ENCODE measurements around the gene CYSRT1. TPM values are rescaled to one million over a fixed set of nuclear protein-coding genes. Genes with fewer than 3 reads are reported as not detected.
A peak's percentile ranks its signal among the peaks of the same experiment; 100 is the strongest.
"Not testable (repeated sequence)": the region's sequence is repeated elsewhere in the genome, so short reads cannot be mapped to it uniquely, and the experiment has no call there.

CYSRT1 gene
- total RNA-seq, 1 donor from 2014 or later = 1.9 TPM

- Mint-ChIP-seq H3K27me3 (ENCODE audit: low read depth) (no peaks in the 10 kb centered on the region), H3K36me3 (peaks cover 12% of the 10 kb centered on the region), H3K27ac (peak overlapping the region; percentile 84), H3K4me3 (peak overlapping the region; percentile 65), H3K9me3 (no peaks in the 10 kb centered on the region), H3K4me1 (peaks cover 26% of the 10 kb centered on the region)
- DNase-seq (ENCODE audit: low spot score in 2 of 2, unreplicated experiment in 2 of 2) = peak; percentile 50 to 72
- TF ChIP-seq CTCF (IDR thresholded peaks at IDR 0.05; ENCODE audit: unreplicated experiment) = no peak
These were observed 15.4 kb downstream of the CYSRT1 start for GRCh38 chr9:137240318-137240840.

GRCh38 chr9:137240841-137241489 is 16.0 kb downstream of the CYSRT1 start, which contains the start of gene TUBB4B:
Gene TUBB4B, plus strand, starts transcription at chr9:137241287. Its CDS starts 74 bp downstream, at chr9:137241361.
- Mint-ChIP-seq H3K27ac (peak within 1 kb of the TSS; percentile 96), H3K36me3 (peaks cover 12% of the 10 kb centered on the region), H3K4me3 (peak within 1 kb of the TSS; percentile 89), H3K27me3 (ENCODE audit: low read depth) (no peaks in the 10 kb centered on the region), H3K4me1 (peaks cover 25% of the 10 kb centered on the region), H3K9me3 (no peaks in the 10 kb centered on the region)
- DNase-seq (ENCODE audit: low spot score in 2 of 2, unreplicated experiment in 2 of 2) = peak; percentile 97 to 99
- no peak for TF ChIP-seq CTCF (IDR thresholded peaks at IDR 0.05; ENCODE audit: unreplicated experiment)

- H3K27ac Mint-ChIP-seq = peak overlapping the region; percentile 73
- peak overlapping the region; percentile 89 for H3K4me3 Mint-ChIP-seq
- H3K27me3 Mint-ChIP-seq (ENCODE audit: low read depth) = no peaks in the 10 kb centered on the region
- DNase-seq (ENCODE audit: low spot score in 2 of 2, unreplicated experiment in 2 of 2) = peak in 1 of 2 experiments; percentile 54
- TF ChIP-seq CTCF (IDR thresholded peaks at IDR 0.05; ENCODE audit: unreplicated experiment) = no peak
- H3K36me3 Mint-ChIP-seq = peaks cover 12% of the 10 kb centered on the region
- no peaks in the 10 kb centered on the region for H3K9me3 Mint-ChIP-seq
- H3K4me1 Mint-ChIP-seq = peaks cover 24% of the 10 kb centered on the region
These were observed 16.7 kb downstream of the CYSRT1 start for GRCh38 chr9:137241490-137242268.

- H3K4me3 Mint-ChIP-seq = peak overlapping the region; percentile 74
These were observed 17.6 kb downstream of the CYSRT1 start for GRCh38 chr9:137242269-137243203.

GRCh38 chr9:137243266-137243625 is 18.3 kb downstream of the CYSRT1 start:
- peaks cover 22% of the 10 kb centered on the region for H3K4me1 Mint-ChIP-seq
- peaks cover 12% of the 10 kb centered on the region for H3K36me3 Mint-ChIP-seq
- H3K27me3 Mint-ChIP-seq (ENCODE audit: low read depth); DNase-seq (ENCODE audit: low spot score in 2 of 2, unreplicated experiment in 2 of 2); H3K9me3 Mint-ChIP-seq; H3K27ac Mint-ChIP-seq: not testable (repeated sequence)
- peak overlapping the region; percentile 74 for H3K4me3 Mint-ChIP-seq

More at GRCh38 chr9:137242269-137243203, 17.6 kb downstream of the CYSRT1 start:
- H3K27me3 Mint-ChIP-seq (ENCODE audit: low read depth) = no peaks in the 10 kb centered on the region
- TF ChIP-seq CTCF (IDR thresholded peaks at IDR 0.05; ENCODE audit: unreplicated experiment) = no peak
- peaks cover 12% of the 10 kb centered on the region for H3K36me3 Mint-ChIP-seq
- peaks cover 24% of the 10 kb centered on the region for H3K4me1 Mint-ChIP-seq
- no peaks in the 10 kb centered on the region for H3K9me3 Mint-ChIP-seq
- no peak for DNase-seq (ENCODE audit: low spot score in 2 of 2, unreplicated experiment in 2 of 2)
- peak overlapping the region; percentile 73 for H3K27ac Mint-ChIP-seq
